PC-3 (cell line): ENCODE data around the gene LGALS4. TPM values are rescaled to one million over a fixed set of nuclear protein-coding genes. Genes with fewer than 3 reads are reported as not detected.
A peak's percentile ranks its signal among the peaks of the same experiment; 100 is the strongest.

Experiments used
- ATAC-seq: fragments of 200-7000 bp; cut with Tn5 transposase; 2 replicates; pipeline ENCODE4 v1.9.1; 2020; ENCODE audit warnings: mild to moderate bottlenecking, moderate library complexity
- BruUV-seq: library from RNA; stranded (reverse); fragments of 400-500 nt; replicated peaks from 2 replicates; lab custom pipeline; 2021; lab: Mats Ljungman, UMichigan
- CTCF ChIA-PET: fragments of 300-600 bp; sonication (Branson Sonifier 250); formaldehyde crosslinking; loops from one replicate; lab custom pipeline; 2022; ENCODE audit warnings: antibody characterized with exemption; lab: Charles Lee
- POLR2A ChIA-PET: fragments of 300-600 bp; sonication (Branson Sonifier 250); formaldehyde crosslinking; loops from one replicate; lab custom pipeline; 2022; ENCODE audit warnings: antibody characterized with exemption; ENCODE audit not compliant: unreplicated experiment; lab: Charles Lee
- DNase-seq: peaks from one replicate; pipeline ENCODE4 v3.0.0-alpha.2; 2015
- H2AFZ ChIP-seq: fragments of 300-600 bp; sonication (generic); 2 replicates; pipeline ENCODE4 v1.6.0; 2016; ENCODE audit warnings: antibody characterized with exemption, low read length
- H3F3A ChIP-seq: fragments of 300-600 bp; sonication (generic); one replicate; pipeline ENCODE4 v1.6.0; 2017; ENCODE audit warnings: antibody characterized with exemption, low read length, control low read depth, mild to moderate bottlenecking; ENCODE audit not compliant: unreplicated experiment
- H3K27ac ChIP-seq: fragments of 300-600 bp; sonication (generic); 2 replicates; pipeline ENCODE4 v1.5.1; 2016; ENCODE audit warnings: mild to moderate bottlenecking, low read length
- H3K27me3 ChIP-seq: fragments of 300-600 bp; sonication (generic); 2 replicates; pipeline ENCODE4 v1.6.1; 2016; ENCODE audit warnings: low read length, mixed read lengths
- H3K36me3 ChIP-seq: fragments of 300-600 bp; sonication (generic); 2 replicates; pipeline ENCODE4 v1.6.1; 2016; ENCODE audit warnings: low read depth, mixed run types, low read length, mixed read lengths
- H3K4me1 ChIP-seq: fragments of 300-600 bp; sonication (generic); 2 replicates; pipeline ENCODE4 v1.5.1; 2016; ENCODE audit warnings: low read length; ENCODE audit not compliant: insufficient read depth
- H3K4me2 ChIP-seq: fragments of 300-600 bp; sonication (generic); 2 replicates; pipeline ENCODE4 v1.6.0; 2016; ENCODE audit warnings: low read length
- H3K4me3 ChIP-seq: fragments of 300-600 bp; sonication (generic); 2 replicates; pipeline ENCODE4 v1.5.1; 2016; ENCODE audit warnings: mild to moderate bottlenecking, low read length, mixed read lengths
- H3K79me2 ChIP-seq: fragments of 300-600 bp; sonication (generic); 2 replicates; pipeline ENCODE4 v1.6.1; 2017; ENCODE audit warnings: low read length, mixed read lengths
- H3K9ac ChIP-seq: fragments of 300-600 bp; sonication (generic); 2 replicates; pipeline ENCODE4 v1.6.0; 2016; ENCODE audit warnings: mild to moderate bottlenecking, low read length
- H3K9me2 ChIP-seq: fragments of 300-600 bp; sonication (generic); replicated peaks from 2 replicates; pipeline ENCODE4 v1.6.1; 2016; ENCODE audit warnings: mixed run types, low read length, mixed read lengths
- H3K9me3 ChIP-seq: fragments of 300-600 bp; sonication (generic); 2 replicates; pipeline ENCODE4 v1.6.1; 2016; ENCODE audit warnings: low read length, mixed read lengths
- H4K20me1 ChIP-seq: fragments of 300-600 bp; sonication (generic); 2 replicates; pipeline ENCODE4 v1.6.1; 2016; ENCODE audit warnings: low read length, mixed read lengths
- CTCF ChIP-seq: fragments of 300-600 bp; sonication (generic); conservative IDR thresholded peaks from 2 replicates; pipeline ENCODE4 v1.5.1; 2017; ENCODE audit warnings: antibody characterized with exemption, low read depth, mild to moderate bottlenecking, low read length
- EZH2 ChIP-seq: fragments of 300-600 bp; sonication (generic); IDR thresholded peaks from one replicate; pipeline ENCODE4 v1.6.1; 2017; ENCODE audit warnings: antibody characterized with exemption, mild to moderate bottlenecking, low read length; ENCODE audit not compliant: unreplicated experiment
- EZH2phosphoT487 ChIP-seq: fragments of 300-600 bp; sonication (generic); IDR thresholded peaks from 2 replicates; pipeline ENCODE4 v1.6.1; 2018; ENCODE audit warnings: mild to moderate bottlenecking, antibody characterized with exemption, low read length, borderline replicate concordance
- intact Hi-C: fragments of 100-400 bp; cut with micrococcal nuclease; formaldehyde crosslinking; loops from 2 replicates; pipeline ENCODE4 v1.9.0; 2023
- total RNA-seq: library from RNA; depleted of rRNA; stranded (reverse); fragments of >200 nt; gene quantifications from 2 replicates; pipeline ENCODE4 v1.2.3, GENCODE V29; 2014

Gene LGALS4
- total RNA-seq, 1 experiment from 2014 or later: 0.51 TPM

- peaks cover 50% of the 10 kb centered on the region for H3K79me2 ChIP-seq
- ChIA-PET CTCF (no interaction called here), POLR2A (interaction anchor here (0.6 kb wide), 1 partner anchor 16 kb away, joined by 10 read pairs; no protein-coding TSS in a partner anchor)
- H4K20me1 ChIP-seq: peaks cover 23% of the 10 kb centered on the region; the same call in 1 of the 2 replicates
- H3K4me2 ChIP-seq: peak within 1 kb of the TSS; percentile 97
- H3K4me3 ChIP-seq: peak within 1 kb of the TSS; percentile 83
- peak within 1 kb of the TSS; percentile 99 for H3K9ac ChIP-seq
- no peaks in the 10 kb centered on the region for H3K9me2 ChIP-seq
- ATAC-seq (peak; percentile 58), DNase-seq (peak; percentile 99)
- TF ChIP-seq EZH2 (no peak), EZH2phosphoT487 (no peak), CTCF (0 out of 2 replicates have a peak, but pooled peaks have one; percentile 9)
- no peaks in the 10 kb centered on the region for H3K27me3 ChIP-seq
- intact Hi-C loops: loop anchor here (1.0 to 5.0 kb wide), 2 partner anchors 47 to 80 kb away; partner anchors contain the start of genes MRPS12, NFKBIB, SARS2 and SIRT2
- H3K9me3 ChIP-seq: no peaks in the 10 kb centered on the region
- H3F3A ChIP-seq: no peaks in the 10 kb centered on the region
- H3K4me1 ChIP-seq: peaks cover 28% of the 10 kb centered on the region
- H3K27ac ChIP-seq: peak within 1 kb of the TSS; percentile 97
- H3K36me3 ChIP-seq: peaks cover 27% of the 10 kb centered on the region
- peak within 1 kb of the TSS; percentile 53; the same call in 1 of the 2 replicates for H2AFZ ChIP-seq
- BruUV-seq: no TSS peak
Measured at GRCh38 chr19:38849860-38850435, 37.2 kb upstream of the LGALS4 start, which contains the start of gene HNRNPL. Gene HNRNPL (minus strand): TSS chr19:38849986. CDS start chr19:38849966, 20 bp downstream.

GRCh38 chr19:38849147-38849859, 36.6 kb upstream of the LGALS4 start:
- no TSS peak for BruUV-seq
- Histone ChIP-seq H3K9me2 (no peaks in the 10 kb centered on the region), H2AFZ (peak overlapping the region; percentile 53; the same call in 1 of the 2 replicates), H3K4me2 (peak overlapping the region; percentile 97), H3K9ac (peak overlapping the region; percentile 99), H3K4me1 (peaks cover 28% of the 10 kb centered on the region), H3K4me3 (peak overlapping the region; percentile 83), H3F3A (no peaks in the 10 kb centered on the region), H3K36me3 (peaks cover 34% of the 10 kb centered on the region), H3K27me3 (no peaks in the 10 kb centered on the region), H3K27ac (peak overlapping the region; percentile 97), H3K79me2 (peaks cover 57% of the 10 kb centered on the region), H4K20me1 (peaks cover 26% of the 10 kb centered on the region; the same call in 1 of the 2 replicates), H3K9me3 (no peaks in the 10 kb centered on the region)
- peak; percentile 12 for ATAC-seq
- ChIA-PET CTCF (no interaction called here), POLR2A (interaction anchor here (0.6 to 0.7 kb wide), 6 partner anchors 11 to 582 kb away, joined by 3 to 21 read pairs (median 5); no protein-coding TSS in a partner anchor)
- intact Hi-C loops: no loop called here
- DNase-seq: peak; percentile 94
- TF ChIP-seq EZH2: no peak
- no peak for TF ChIP-seq EZH2phosphoT487
- TF ChIP-seq CTCF: no peak
